ENCODE results near the gene CDR2. TPM values are rescaled to one million over a fixed set of nuclear protein-coding genes. Genes with fewer than 3 reads are reported as not detected.
A peak's percentile ranks its signal among the peaks of the same experiment; 100 is the strongest.

The CDR2 gene
- polyA plus RNA-seq, 3 donors, result 2.5 to 5.9 (median 4.8) TPM

GRCh38 chr16:22417019-22417418 lies 42.6 kb upstream of the CDR2 start:
- Histone ChIP-seq H3K27me3 (ENCODE audit: control insufficient read depth in 2 of 2, insufficient read depth in 2 of 2, low read length in 2 of 2) (no peaks in the 10 kb centered on the region), H3K4me1 (ENCODE audit: control insufficient read depth in 1 of 2, insufficient read depth in 2 of 2, low read length in 2 of 2) (peaks cover 8% of the 10 kb centered on the region in 2 donors), H4K20me1 (ENCODE audit: insufficient read depth, low read length) (no peaks in the 10 kb centered on the region), H3K36me3 (replicated peaks in 1 of 2; ENCODE audit: control insufficient read depth in 1 of 2, insufficient read depth in 2 of 2, low read length in 2 of 2) (peaks cover 2 to 29% of the 10 kb centered on the region in 2 donors), H3K4me3 (replicated peaks in 1 of 3; ENCODE audit: low read depth in 2 of 3, low read length in 3 of 3) (no peak overlapping the region), H2AFZ (ENCODE audit: insufficient read depth, low read depth, low read length, poor library complexity, severe bottlenecking) (no peak overlapping the region), H3K9ac (ENCODE audit: insufficient read depth, low read length, poor library complexity, severe bottlenecking) (no peak overlapping the region), H3K4me2 (replicated peaks; ENCODE audit: extremely low read depth, low read length, poor library complexity, severe bottlenecking) (no peak overlapping the region), H3K9me3 (replicated peaks in 1 of 2; ENCODE audit: control insufficient read depth in 1 of 2, insufficient read depth in 1 of 2, low read length in 2 of 2) (no peaks in the 10 kb centered on the region), H3K27ac (ENCODE audit: low read depth in 1 of 2, low read length in 2 of 2) (no peak overlapping the region), H3K79me2 (ENCODE audit: insufficient read depth, low read length) (no peaks in the 10 kb centered on the region)
- H3K9me3 Mint-ChIP-seq, result peaks cover 0 to 2% (median 0%) of the 10 kb centered on the region in 7 donors
- intact Hi-C loops (cut with micrococcal nuclease), result loop anchor here in 1 of 2 donors (10.0 kb wide), 1 partner anchor 92 kb away; no protein-coding TSS in a partner anchor
- H3K27me3 Mint-ChIP-seq (ENCODE audit: low read depth in 3 of 3), result peaks cover under 1 to 3% (median 2%) of the 10 kb centered on the region in 3 donors
- TF ChIP-seq CTCF (IDR thresholded peaks at IDR 0.05), result no peak
- H3K36me3 Mint-ChIP-seq, result peaks cover 41 to 46% of the 10 kb centered on the region in 2 donors
- H3K27ac Mint-ChIP-seq, result peak overlapping the region in 2 of 7 donors; percentile 11 to 73
- 21% methylated on average over 2 of the region's 4 CpGs for WGBS (ENCODE audit: insufficient coverage)
- peaks cover 10% of the 10 kb centered on the region for H3K4me1 Mint-ChIP-seq
- no peak overlapping the region for H3K4me3 Mint-ChIP-seq
- peak in 2 of 3 donors; percentile 9 to 10 for DNase-seq

GRCh38 chr16:22413819-22414218 lies 39.4 kb upstream of the CDR2 start:
- WGBS (ENCODE audit: insufficient coverage), result 100% methylated on average over 2 of the region's 7 CpGs
- H3K27me3 Mint-ChIP-seq (ENCODE audit: low read depth in 3 of 3), result peaks cover 0 to 3% (median 0%) of the 10 kb centered on the region in 3 donors
- no peak overlapping the region for H3K4me2 ChIP-seq (replicated peaks; ENCODE audit: extremely low read depth, low read length, poor library complexity, severe bottlenecking)
- H3K27ac Mint-ChIP-seq, result no peak overlapping the region
- H3K4me1 Mint-ChIP-seq, result peaks cover 10% of the 10 kb centered on the region
- no peak overlapping the region for H2AFZ ChIP-seq (ENCODE audit: insufficient read depth, low read depth, low read length, poor library complexity, severe bottlenecking)
- H3K79me2 ChIP-seq (ENCODE audit: insufficient read depth, low read length), result no peaks in the 10 kb centered on the region
- no peaks in the 10 kb centered on the region for H3K36me3 ChIP-seq (replicated peaks in 1 of 2; ENCODE audit: control insufficient read depth in 1 of 2, insufficient read depth in 2 of 2, low read length in 2 of 2)
- no peak overlapping the region for H3K9ac ChIP-seq (ENCODE audit: insufficient read depth, low read length, poor library complexity, severe bottlenecking)
- intact Hi-C loops (cut with micrococcal nuclease), result loop anchor here in 1 of 2 donors (10.0 kb wide), 1 partner anchor 89 kb away; no protein-coding TSS in a partner anchor
- H3K36me3 Mint-ChIP-seq, result peaks cover 12 to 19% of the 10 kb centered on the region in 2 donors
- H3K4me1 ChIP-seq (ENCODE audit: control insufficient read depth in 1 of 2, insufficient read depth in 2 of 2, low read length in 2 of 2), result peaks cover 8% of the 10 kb centered on the region in 2 donors
- peaks cover 0 to 2% (median 0%) of the 10 kb centered on the region in 7 donors for H3K9me3 Mint-ChIP-seq
- no peak overlapping the region for H3K4me3 ChIP-seq (replicated peaks in 1 of 3; ENCODE audit: low read depth in 2 of 3, low read length in 3 of 3)
- no peak overlapping the region for H3K27ac ChIP-seq (ENCODE audit: low read depth in 1 of 2, low read length in 2 of 2)
- no peak for TF ChIP-seq CTCF (IDR thresholded peaks at IDR 0.05)
- DNase-seq, result no peak
- H4K20me1 ChIP-seq (ENCODE audit: insufficient read depth, low read length), result no peaks in the 10 kb centered on the region
- H3K27me3 ChIP-seq (ENCODE audit: control insufficient read depth in 2 of 2, insufficient read depth in 2 of 2, low read length in 2 of 2), result no peaks in the 10 kb centered on the region
- no peaks in the 10 kb centered on the region for H3K9me3 ChIP-seq (replicated peaks in 1 of 2; ENCODE audit: control insufficient read depth in 1 of 2, insufficient read depth in 1 of 2, low read length in 2 of 2)
- no peak overlapping the region for H3K4me3 Mint-ChIP-seq
